Measurements from ENCODE around the gene TUBB3. TPM values are rescaled to one million over a fixed set of nuclear protein-coding genes. Genes with fewer than 3 reads are reported as not detected.

Gene TUBB3
- total RNA-seq, 1 experiment from 2014 or later, result 173 TPM

GRCh38 chr16:89961920-89962319 is 38.8 kb downstream of the TUBB3 start:
- Histone ChIP-seq H3K9ac (ENCODE audit: low read length) (no peak overlapping the region), H3K4me2 (ENCODE audit: low read length) (no peak overlapping the region), H3K9me3 (ENCODE audit: control insufficient read depth in 1 of 2, insufficient read depth in 1 of 2, low read depth in 1 of 2, low read length in 2 of 2) (no peaks in the 10 kb centered on the region), H3K4me3 (replicated peaks in 1 of 2; ENCODE audit: low read depth in 1 of 2, low read length in 2 of 2) (no peak overlapping the region), H3K79me2 (ENCODE audit: insufficient read depth, low read length) (no peaks in the 10 kb centered on the region), H3K27ac (ENCODE audit: low read depth, low read length) (no peak overlapping the region), H3K9me2 (ENCODE audit: insufficient read depth) (no peaks in the 10 kb centered on the region), H2AFZ (ENCODE audit: low read depth, low read length, poor library complexity, severe bottlenecking) (no peak overlapping the region), H4K20me1 (ENCODE audit: insufficient read depth) (no peaks in the 10 kb centered on the region), H3K36me3 (ENCODE audit: control insufficient read depth in 1 of 2, insufficient read depth in 2 of 2, low read length in 2 of 2) (peaks cover 10 to 37% of the 10 kb centered on the region in 2 experiments; a peak in 3 of 4 replicates), H3K27me3 (ENCODE audit: insufficient read depth, low read length) (no peaks in the 10 kb centered on the region), H3K4me1 (ENCODE audit: control insufficient read depth in 1 of 2, insufficient read depth in 2 of 2, low read length in 2 of 2) (no peaks in the 10 kb centered on the region)
- no peak for TF ChIP-seq YY1 (IDR thresholded peaks at IDR 0.05; ENCODE audit: extremely low read depth, insufficient replicate concordance, low read depth, low read length)
- TF ChIP-seq JUND (IDR thresholded peaks at IDR 0.05), result no peak
- TF ChIP-seq CBX3 (IDR thresholded peaks at IDR 0.05; ENCODE audit: low read depth), result no peak
- TF ChIP-seq RAD21 (IDR thresholded peaks at IDR 0.05; ENCODE audit: low read depth), result no peak
- TF ChIP-seq ELF1 (IDR thresholded peaks at IDR 0.05; ENCODE audit: borderline replicate concordance, low read depth), result no peak
- no peak for TF ChIP-seq POLR2AphosphoS5 (IDR thresholded peaks at IDR 0.05; ENCODE audit: low read depth, low read length)
- no peak for TF ChIP-seq EZH2 (IDR thresholded peaks at IDR 0.05)
- no peak for TF ChIP-seq SRF (IDR thresholded peaks at IDR 0.05; ENCODE audit: low read depth)
- no peak for TF ChIP-seq ZBTB33 (IDR thresholded peaks at IDR 0.05; ENCODE audit: extremely low read depth, insufficient replicate concordance, low read length)
- no peak for TF ChIP-seq TCF7L2 (IDR thresholded peaks at IDR 0.05; ENCODE audit: borderline replicate concordance, extremely low read depth, insufficient read depth, insufficient read length)
- TF ChIP-seq ZNF274 (IDR thresholded peaks at IDR 0.05; ENCODE audit: low read depth, low read length), result no peak
- TF ChIP-seq EZH2phosphoT487 (IDR thresholded peaks at IDR 0.05; ENCODE audit: borderline replicate concordance), result no peak
- TF ChIP-seq EGR1 (IDR thresholded peaks at IDR 0.05; ENCODE audit: low read depth), result no peak
- TF ChIP-seq CEBPB (IDR thresholded peaks at IDR 0.05; ENCODE audit: low read depth), result no peak
- no peak for TF ChIP-seq POLR2A (IDR thresholded peaks at IDR 0.05; ENCODE audit: borderline replicate concordance, extremely low read depth, insufficient read depth, insufficient read length)
- no peak for TF ChIP-seq CTCF (IDR thresholded peaks at IDR 0.05 in 2 of 3, conservative IDR thresholded peaks at IDR 0.05 in 1 of 3; ENCODE audit: borderline replicate concordance in 1 of 3, insufficient read depth in 1 of 3, low read depth in 2 of 3, low read length in 2 of 3)
- TF ChIP-seq REST (IDR thresholded peaks at IDR 0.05; ENCODE audit: low read depth), result no peak
- no peak for TF ChIP-seq FOSL1 (IDR thresholded peaks at IDR 0.05; ENCODE audit: low read depth)
- TF ChIP-seq MAX (IDR thresholded peaks at IDR 0.05), result no peak
- no peak for TF ChIP-seq SP1 (IDR thresholded peaks at IDR 0.05; ENCODE audit: low read depth)
- ChIA-PET CTCF (no interaction called here), POLR2A (no interaction called here), RAD21 (ENCODE audit: low non-redundant PET in 1 of 2, low total read pairs in 2 of 2, uncharacterized antibody in 2 of 2, unreplicated experiment in 2 of 2) (no interaction called here)
- BruUV-seq (replicated peaks), result no TSS peak
- DNase-seq (ENCODE audit: low read depth, low spot score) (no peak), ATAC-seq (no peak)
- intact Hi-C loops (cut with micrococcal nuclease), result no loop called here

All from HCT116 (cell line).